Measurements from ENCODE around the gene LAMTOR5.

GRCh38 chr1:110394493-110394820, 13.0 kb downstream of the LAMTOR5 start:
- TF ChIP-seq, protein P1, sequence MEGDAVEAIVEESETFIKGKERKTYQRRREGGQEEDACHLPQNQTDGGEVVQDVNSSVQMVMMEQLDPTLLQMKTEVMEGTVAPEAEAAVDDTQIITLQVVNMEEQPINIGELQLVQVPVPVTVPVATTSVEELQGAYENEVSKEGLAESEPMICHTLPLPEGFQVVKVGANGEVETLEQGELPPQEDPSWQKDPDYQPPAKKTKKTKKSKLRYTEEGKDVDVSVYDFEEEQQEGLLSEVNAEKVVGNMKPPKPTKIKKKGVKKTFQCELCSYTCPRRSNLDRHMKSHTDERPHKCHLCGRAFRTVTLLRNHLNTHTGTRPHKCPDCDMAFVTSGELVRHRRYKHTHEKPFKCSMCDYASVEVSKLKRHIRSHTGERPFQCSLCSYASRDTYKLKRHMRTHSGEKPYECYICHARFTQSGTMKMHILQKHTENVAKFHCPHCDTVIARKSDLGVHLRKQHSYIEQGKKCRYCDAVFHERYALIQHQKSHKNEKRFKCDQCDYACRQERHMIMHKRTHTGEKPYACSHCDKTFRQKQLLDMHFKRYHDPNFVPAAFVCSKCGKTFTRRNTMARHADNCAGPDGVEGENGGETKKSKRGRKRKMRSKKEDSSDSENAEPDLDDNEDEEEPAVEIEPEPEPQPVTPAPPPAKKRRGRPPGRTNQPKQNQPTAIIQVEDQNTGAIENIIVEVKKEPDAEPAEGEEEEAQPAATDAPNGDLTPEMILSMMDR (IDR thresholded peaks at IDR 0.05): no peak
- no peak for TF ChIP-seq POLR2A (IDR thresholded peaks at IDR 0.05)

All from thyroid gland (tissue), 4 donors.